ENCODE data around the gene IGF1R.

IGF1R gene

DNA sequence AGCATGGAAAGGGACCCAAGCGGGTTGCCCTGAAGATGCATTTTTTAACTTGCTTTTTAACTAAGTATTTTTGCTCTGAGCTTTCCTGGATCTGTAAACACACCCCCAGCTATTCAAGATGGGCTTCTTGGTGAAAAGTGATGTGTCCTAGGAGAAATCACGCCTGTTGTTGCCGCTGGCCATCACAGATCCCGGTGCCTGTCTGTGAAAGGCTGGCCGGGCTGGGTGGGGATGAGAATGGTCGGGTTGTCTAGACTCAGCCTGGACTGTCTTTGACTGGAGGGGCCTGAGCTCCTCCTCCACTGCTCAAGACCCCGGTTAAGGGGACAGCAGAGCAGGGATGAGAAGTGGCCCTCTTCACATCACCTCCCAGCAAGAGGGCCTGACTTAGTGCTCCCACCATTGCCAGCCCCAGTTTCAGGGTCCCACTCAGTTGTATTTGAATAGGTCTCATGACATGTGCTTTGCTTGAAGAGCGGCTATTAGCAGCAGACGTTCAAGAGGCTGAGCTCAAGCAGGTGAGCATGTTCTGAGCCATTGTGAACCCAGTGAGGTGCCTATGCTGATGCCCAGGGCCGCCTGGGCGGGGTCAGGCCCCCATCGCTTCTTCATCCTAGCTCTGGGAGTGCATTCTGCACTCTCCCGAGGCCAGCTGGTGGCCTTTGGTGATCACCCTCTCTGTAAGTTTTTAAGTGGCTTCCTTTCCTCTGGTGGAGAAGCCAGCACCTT, 79.9 kb downstream of the IGF1R start:
- no peak for DNase-seq

DNA sequence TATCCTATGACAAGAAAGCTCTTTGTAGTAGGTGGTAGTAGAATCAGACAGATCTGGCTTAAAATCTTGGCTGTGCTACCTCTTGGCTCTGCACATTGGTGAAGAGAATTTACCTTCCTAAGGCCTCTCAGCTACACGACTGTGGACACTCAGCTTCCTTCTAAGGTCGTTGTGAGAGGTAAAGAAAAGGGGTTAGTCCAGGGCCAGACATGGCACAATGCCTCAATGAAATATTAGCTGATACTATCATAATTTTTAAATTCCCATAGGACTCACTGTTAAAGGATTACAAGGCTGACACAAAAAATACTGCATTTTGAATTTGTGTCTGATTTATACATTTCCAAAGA, 80.4 kb downstream of the IGF1R start:
- no peak for DNase-seq

DNA sequence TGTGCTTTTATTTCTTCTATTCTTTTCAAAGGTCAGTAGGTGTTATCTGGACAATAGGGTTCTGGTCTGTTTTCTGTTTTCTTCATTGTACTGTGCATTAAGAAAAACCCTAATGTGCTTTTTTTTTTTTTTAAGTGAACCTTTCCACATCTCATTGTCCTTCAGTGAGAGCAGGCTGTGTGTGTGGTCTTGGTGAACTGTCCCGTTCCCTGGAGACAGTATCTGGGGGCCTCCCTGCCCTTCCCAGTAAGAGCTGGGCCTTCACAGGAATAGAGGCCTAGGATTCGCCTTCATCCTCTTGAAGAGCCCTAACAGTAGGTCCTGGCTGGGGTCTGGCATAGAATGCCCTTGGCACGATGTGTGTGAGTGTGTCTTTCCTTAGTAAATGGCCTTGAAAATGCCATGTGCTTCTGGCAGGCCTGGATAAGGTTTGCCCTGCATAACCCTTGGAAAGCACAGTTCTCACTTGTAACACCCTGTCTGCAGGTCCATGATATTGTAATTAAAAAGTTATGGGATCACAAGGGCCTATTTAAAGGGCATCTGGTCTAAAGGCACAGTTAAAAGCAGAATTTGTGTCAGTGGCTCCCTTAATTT, 81.2 kb downstream of the IGF1R start:
- DNase-seq: no peak

DNA sequence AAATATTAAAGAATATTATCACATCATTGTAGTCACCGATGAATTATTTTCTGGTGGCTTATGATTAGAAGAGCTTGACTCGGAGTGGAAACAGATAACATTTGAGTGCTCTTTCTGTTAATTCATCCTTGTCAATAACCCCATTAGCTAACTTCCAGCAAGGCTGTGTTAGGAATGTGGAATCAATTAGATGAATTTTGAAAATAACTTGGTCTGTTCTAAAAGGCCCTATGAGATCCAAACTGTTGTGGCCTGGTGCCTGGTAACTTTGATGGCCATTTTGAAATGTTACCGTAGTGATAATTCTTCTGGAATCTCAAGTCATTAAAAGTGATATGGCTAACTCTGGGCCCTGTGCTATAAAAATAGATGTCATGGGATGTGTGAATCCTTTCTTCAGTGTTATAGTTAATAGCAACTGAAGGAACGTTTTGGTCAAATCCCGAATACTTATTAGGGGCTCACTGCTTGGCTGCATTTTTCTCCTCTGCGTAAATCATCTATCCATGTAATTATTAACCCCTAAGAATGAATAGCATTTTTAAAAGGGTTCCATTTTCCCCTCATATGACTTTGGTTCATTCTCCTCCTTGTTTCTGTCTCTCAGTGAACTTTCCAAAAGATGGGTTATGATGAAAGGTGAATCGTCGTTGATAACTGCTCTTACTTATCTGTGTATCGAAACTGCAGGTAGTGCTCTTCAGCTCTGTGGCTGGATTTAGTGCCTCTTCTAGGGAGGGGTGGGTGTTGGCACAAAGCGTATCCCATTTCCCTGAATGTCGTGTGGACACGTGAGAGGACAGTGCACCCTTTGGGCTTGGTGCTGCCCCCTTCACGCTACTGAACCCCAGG, 82.7 kb downstream of the IGF1R start:
- no peak for DNase-seq

DNA sequence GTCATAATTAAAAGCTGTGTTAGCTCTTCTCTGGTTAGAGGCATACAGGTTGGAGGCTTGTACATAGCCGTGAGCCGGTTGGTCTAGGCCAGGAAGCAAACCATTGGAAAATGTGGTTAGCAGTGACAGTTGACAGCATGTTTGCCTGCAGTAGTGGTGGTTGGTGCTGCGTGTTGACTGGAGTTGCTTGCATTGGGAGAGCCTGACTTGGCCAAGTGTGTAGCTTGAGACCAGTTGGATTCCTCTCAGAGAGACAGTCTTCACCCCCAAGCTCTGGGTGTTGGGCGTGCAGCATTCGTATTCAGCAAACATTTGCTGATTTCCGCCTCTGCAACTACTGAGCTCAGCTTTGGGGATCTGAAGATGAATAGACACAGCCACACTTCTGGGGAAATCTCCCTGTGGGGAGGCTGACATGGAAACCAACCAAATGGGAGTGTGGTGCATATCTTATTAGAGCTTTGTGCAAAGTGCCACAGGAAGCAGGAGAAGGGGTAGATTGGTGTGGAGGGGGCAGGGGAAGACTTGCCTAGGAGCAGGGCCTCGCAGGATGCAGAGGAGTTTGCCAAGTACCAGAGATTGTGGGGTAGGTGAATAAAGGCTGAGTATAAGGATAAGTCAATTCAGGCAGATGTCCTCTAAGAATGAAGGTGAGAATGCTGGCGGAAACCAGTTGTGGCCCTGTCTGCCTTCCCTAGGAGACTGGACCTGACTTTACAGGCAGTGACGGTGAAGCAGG, 83.5 kb downstream of the IGF1R start:
- no peak for DNase-seq

DNA sequence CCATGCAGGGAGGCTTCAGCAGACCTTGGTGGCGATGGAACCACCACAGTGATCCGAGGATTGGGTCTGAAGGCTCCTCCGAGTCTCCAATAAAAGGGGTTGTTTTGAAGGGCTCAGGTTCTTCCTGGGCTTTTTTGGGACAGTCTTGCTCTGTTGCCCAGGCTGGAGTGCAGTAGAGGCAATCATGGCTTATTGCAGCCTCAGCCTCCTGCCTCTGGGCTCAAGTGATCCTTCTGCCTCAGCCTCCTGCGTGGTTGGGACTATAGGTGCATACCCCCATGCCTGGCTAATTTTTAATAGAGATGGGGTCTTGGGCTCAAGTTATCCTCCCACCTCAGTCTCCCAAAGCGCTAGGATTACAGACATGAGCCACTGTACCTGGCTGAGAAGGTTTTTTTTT, 84.8 kb downstream of the IGF1R start:
- DNase-seq: no peak

DNA sequence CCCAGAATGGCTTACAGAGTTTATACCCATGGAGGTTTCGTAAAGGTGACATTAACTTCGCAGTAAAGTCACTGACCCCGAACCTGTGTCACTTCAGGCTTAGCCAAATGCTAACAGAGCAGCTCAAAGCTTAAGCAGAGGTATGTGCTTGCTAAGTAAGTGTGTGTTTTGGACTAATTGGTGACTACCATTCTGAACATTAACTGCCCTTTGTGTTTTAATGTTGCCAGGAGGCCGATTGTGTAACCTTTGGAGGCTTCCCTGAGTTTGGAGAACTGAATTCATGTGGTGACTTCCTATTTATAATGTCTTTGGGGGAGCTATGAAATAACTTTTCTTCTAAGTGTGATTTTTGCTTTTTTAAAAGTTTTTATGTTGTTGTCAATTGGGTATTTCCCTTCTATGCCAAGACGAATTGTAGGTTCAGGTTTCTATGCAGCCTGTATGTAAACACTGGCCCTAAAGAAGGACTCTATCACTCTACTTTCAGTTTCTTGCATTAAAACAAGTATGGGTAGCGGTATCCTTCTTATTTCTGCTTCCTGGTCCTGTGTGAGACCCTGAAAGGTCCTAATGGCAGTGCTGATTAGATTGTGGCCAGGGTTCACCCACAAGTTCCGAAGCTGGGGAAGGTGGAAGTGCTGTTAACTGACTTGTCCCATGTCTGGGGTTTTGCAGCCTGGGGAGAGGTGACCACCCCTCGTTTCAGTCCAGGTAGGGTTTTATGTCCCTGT, 86.3 kb downstream of the IGF1R start:
- no peak for DNase-seq

DNA sequence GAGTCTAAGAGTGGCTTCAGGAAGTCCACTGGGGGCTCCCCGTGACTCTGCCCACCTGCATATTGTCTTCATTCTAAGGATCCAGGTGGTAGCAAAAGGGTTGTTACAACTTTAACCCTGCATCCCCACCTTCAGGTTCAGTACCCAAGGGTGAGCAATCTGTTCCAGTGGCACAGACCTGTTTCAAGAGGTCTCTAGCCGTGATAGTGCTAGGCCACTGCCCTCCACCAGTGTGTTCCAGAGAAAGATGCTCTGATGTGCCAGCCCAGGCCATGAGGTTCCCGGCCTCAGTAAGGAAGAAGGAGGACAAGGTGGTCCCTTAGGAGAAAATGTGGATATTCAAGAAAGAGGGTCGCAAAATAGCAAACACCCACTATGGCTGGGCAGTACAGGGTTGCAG, 87.0 kb downstream of the IGF1R start:
- no peak for DNase-seq

DNA sequence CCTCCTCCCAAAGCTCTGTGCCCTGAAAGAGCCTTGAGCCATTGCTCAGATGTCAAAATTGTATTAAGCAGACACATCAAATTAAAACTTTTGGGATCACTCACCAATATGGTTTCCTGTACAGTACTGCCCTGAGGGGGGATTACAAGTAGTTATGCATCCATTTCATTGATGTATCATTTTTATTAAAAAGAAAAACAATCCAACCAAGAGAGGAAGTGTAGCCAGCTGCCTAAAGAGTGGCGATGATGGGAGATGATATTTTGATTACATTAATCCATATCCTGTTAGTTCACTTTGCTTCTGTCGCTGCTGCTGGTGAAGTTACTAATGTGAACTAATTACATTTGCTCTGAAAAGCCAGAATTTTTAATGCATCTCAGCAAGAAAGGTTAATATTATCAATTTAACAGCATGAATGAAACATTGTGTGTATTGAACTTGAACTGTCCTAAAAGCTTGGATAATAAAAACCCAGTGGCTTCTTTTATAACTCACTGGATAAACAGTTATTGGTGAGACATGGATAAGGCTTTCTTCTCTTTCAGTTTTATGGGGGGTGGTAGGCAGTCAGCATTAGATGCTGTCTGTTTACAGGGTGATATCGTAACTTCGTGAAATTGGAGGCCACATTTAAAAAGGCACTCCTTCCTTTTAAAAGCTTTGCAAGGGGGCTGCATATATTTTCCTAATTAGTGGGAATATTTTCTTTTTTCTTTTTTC, 87.7 kb downstream of the IGF1R start:
- DNase-seq: no peak

DNA sequence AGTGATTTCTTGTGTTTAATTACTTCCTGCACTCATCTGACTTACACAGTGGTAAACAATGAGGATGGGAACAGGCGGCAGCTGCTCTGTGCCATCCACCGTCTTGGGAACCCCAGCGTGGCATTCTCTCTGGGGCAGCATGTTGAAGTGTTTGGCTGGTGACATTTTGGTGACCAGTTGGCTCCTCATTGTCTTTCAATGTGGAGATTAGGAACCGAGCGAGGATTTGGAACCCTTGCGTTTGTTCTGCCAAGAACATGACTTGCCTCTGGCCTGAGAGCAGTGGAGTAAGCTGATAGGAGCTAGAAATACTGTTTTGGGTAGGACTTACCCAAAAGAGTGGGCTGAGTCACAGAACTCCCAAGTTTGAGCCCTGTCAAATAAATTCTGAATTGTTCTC, 88.8 kb downstream of the IGF1R start:
- DNase-seq: no peak

DNA sequence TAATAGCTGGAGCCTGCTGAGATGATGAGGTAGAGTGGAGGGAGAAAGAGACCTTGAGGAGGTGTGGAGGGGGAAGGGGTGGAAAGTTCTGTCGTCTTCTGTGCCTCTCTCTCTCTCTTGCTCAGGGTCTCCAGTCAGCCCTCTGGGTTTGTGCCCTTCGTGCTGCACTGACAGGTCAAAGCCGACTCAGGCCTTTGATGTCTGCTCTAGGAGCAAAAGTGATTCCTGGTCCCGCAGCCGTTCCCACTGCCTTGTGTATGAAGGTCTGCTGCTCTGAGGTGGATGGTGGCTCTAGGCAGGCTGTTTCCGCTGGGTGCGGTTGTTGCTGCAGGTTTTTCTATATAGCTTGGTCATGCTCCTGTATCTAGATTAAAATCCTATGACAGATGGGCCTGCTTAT, 89.4 kb downstream of the IGF1R start:
- no peak for DNase-seq

DNA sequence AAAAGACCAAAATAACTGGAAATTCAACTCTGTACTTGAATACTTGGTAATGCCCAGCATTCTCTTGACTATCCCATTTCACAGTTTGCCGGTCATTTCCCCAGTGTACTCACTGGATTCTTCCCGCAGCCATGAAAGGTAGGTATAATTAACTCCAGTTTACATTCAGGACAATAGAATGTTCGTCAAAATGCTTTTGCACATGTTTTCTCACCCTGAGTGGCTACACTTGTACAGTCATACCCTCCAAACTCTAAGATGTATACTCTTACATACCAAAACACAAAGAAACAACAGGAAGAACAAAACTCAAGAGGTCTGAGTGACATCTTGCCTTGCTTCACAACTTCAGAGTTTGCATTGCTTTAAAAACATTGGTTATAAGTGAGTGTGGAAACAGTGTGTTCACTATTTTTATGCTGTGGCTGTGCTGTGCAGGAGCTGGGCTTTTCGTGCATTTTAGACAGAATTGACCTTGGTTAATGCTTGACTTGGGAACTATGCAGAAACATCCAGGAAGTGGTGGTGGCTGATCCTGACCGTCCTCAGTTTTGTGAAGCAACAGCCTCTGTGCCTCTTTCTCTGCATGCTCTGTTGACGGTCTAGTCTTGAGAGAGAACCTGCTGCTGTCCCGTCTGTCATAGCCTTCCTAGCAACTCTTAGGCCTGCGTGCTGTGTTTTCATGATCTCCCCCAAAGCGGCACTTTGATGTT, 90.5 kb downstream of the IGF1R start:
- DNase-seq: no peak

DNA sequence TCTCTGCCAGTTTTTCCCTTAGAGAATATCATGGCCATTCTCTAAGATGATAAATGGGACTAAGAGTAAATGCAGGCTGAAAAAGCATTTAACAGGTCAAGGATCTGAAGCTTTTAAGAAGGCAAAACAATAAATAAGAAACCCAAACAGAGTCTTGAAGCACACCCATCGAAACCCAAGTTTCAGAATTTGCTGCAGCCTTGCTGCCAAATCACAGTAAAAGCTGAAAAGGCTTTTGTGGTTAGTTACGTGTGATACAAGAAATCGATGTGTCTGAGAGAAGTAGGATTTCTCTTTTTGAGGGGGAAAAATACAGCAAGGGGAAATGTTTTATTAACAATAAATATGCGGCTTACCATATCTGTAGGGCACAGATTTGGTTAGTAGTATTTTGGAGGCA, 92.0 kb downstream of the IGF1R start:
- DNase-seq: no peak

DNA sequence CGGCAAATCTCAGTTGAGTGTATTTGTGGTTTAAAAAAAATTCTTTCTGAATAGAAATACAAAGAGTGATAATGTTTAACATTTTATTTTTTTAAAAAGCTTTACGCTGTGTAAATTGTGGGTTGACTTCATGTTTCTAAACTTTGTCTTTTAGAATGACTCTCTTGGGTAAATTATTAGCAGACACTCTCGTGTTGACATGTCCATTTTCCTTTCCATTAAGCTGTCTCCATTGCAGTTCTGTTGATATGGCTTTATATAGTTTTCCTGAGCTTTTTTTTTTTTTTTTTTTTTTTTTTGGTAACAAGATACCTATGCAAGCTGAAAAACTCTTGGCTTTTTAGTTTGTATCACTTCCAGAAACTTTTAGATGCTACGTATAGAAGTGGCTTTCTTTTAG, 92.6 kb downstream of the IGF1R start:
- DNase-seq: no peak

DNA sequence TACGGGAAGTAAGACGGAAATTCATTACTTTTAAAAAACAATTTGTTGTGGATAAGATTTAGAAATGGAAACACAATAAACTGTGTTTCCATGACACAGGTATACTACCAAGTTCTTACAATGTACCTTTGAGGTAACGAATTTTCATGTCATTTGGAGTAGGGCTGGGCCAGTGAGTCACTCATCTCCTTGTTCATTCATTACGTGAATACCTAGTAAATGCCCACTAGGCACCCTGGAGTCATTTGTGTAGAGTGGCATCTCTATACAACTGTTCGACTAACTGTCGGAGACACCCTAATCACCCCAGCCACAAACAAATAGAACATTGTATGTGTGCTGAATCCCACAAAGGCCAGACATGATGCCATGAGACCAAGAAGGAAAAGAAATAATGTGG, 94.8 kb downstream of the IGF1R start:
- DNase-seq: no peak

DNA sequence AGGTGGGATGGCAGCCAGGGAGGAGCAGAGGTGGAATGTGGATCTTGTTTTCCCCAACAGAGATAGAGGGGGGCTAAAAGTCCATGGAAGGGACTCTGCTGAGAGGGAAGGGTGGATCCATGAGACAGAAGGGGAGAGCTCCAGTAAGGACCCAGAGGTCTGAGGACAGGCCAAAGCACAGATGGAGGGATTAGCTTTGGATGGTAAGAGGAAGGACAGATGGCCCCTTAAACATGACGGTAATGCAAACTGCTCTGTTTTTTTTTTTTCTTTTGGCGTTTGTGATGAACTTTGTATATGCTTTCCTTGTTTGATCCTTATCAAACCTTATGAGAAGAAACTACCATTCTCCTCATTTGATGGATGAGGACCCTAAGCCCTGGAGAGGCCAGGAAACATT, 96.2 kb downstream of the IGF1R start:
- DNase-seq: no peak

DNA sequence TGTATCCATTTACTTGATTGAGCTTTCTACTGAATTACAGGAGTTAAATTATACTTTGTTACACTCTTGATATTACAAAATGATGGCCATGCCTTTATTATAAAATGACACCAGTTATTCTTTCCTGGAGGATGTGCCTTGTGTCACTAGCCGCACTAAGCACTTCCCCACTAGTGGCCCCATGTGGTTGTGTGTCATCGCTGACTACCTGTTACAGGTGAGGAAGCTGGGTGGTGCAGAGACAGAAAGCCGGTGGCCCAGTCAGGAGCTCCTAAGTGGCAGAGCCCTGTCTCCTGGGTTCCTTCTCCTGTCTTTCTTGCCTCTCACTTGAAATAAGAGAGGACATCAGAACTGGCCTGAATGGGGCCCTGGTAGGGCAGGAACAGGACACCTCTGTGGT, 96.8 kb downstream of the IGF1R start:
- DNase-seq: no peak

DNA sequence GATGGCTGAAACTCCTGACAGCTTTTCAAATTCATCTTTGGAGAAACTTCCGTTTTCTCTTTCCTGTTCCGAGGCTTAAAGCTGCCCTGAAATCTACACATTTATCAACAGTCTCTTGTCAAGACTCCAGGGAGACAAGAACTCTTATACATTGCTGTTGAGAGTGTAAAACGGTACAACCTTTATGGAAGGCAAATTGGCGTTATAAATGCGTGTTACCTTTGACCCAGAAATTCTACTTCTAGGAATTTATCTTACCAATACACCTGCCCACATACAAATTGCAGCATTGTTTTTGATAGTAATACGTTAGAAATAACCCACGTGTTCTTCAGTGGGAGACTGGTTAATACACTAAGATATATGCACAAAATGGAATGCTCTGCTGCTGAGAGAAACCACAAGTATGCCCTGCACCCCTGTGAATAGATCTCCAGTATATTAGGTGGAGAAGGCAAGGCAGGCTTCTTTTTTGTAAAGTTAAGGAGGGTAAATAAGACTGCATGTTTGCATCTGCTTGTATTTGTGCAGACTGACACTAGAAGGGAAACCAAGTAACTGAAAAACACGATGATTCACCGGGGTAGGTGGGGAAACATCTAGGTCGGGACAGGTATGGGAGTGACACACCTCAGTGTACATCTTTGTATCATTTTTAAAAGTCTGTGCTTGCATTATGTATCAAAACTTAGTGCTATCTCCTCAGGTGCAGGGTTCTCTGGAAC, 97.5 kb downstream of the IGF1R start:
- no peak for DNase-seq

DNA sequence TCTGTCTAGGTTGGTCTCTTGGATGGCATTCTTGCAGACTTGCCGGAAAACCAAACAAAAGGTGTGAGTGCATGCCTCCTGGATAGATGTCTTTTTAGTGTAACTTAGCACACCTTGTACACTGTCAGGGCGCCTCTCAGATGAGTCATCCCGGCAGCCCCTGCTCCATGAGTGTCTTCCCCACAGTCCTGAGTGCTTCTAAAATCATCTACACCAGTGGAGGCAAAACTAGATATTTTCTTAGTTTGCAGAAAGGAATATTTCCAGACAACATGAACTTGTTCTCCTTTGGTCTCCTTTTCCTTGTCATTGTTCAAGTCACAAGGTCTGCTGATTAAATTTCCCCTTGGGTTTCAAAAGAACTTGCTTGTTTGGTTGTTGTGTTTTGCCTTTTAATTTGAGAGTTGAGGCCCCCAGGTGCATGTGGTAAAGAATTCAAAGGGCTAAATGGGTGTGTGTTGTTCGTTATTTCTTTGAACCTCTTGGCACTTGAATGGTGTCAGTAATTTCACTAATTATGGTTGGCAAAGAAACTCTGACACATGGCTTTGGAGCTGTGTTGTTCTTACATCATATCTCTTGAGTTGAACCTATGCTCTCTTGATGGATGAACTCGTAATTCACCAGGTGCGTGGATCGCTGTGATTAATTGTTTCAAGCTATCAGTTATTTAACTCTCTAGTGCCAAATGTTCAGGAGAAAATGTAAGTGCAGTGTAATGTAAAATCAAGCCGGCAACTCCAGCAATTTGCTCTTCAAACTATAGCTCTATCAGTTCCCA, 98.2 kb downstream of the IGF1R start:
- DNase-seq: no peak

DNA sequence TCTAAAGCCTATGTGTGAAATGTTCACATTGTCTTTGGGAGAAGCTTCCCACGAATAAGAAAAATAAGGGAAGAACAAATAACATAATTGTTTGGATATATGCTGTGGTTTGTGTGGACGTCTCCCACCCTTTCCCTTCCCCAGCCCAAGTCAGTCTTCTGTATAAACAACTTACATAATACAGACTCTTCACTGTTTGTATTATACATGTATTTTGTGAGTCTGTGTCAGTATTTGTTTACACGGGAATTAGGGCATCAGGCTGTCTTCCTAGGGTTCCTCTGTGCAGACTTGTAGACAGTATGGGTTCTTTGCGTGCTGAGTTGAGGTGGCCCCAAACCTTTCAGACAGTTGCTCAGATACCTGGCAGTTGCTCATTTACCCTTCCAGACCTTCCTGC, 103.4 kb downstream of the IGF1R start:
- DNase-seq: no peak

Measured in DMS79 (cell line).